Measurements from ENCODE around the gene NUBP1. TPM values are rescaled to one million over a fixed set of nuclear protein-coding genes. Genes with fewer than 3 reads are reported as not detected.
A peak's percentile ranks its signal among the peaks of the same experiment; 100 is the strongest.
"Not testable (repeated sequence)": the region's sequence is repeated elsewhere in the genome, so short reads cannot be mapped to it uniquely, and the experiment has no call there.

NUBP1 gene
- total RNA-seq, 1 experiment from 2014 or later = 17.3 TPM

DNA sequence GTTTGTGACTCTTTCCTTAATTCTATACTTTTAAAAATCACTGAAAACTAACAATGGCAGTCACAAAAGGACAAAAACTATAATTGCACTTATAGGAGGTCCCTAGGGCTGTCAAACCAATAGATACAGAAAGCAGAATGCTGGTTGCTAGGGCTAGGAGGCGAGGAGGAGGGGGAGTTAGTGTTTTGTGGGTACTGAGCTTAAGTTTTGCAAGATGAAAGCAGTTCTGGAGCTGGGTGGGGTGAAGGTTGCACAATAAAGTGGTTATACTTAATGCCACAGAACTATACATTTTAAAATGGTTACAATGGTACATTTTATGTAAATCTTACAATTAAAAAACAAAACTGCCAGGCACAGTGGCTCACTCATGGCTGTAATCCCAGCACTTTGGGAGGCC is 27.3 kb downstream of the NUBP1 start:
- TF ChIP-seq, protein P1, sequence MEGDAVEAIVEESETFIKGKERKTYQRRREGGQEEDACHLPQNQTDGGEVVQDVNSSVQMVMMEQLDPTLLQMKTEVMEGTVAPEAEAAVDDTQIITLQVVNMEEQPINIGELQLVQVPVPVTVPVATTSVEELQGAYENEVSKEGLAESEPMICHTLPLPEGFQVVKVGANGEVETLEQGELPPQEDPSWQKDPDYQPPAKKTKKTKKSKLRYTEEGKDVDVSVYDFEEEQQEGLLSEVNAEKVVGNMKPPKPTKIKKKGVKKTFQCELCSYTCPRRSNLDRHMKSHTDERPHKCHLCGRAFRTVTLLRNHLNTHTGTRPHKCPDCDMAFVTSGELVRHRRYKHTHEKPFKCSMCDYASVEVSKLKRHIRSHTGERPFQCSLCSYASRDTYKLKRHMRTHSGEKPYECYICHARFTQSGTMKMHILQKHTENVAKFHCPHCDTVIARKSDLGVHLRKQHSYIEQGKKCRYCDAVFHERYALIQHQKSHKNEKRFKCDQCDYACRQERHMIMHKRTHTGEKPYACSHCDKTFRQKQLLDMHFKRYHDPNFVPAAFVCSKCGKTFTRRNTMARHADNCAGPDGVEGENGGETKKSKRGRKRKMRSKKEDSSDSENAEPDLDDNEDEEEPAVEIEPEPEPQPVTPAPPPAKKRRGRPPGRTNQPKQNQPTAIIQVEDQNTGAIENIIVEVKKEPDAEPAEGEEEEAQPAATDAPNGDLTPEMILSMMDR (IDR thresholded peaks at IDR 0.05; ENCODE audit: unreplicated experiment) = no peak
- BruUV-seq (replicated peaks) = no TSS peak
- Mint-ChIP-seq H3K4me3 (ENCODE audit: unreplicated experiment) (no peak overlapping the region), H3K36me3 (ENCODE audit: insufficient read depth, unreplicated experiment) (peaks cover 5% of the 10 kb centered on the region), H3K27ac (ENCODE audit: low read depth, unreplicated experiment) (no peak overlapping the region), H3K27me3 (ENCODE audit: insufficient read depth, unreplicated experiment) (no peaks in the 10 kb centered on the region), H3K4me1 (ENCODE audit: insufficient read depth, unreplicated experiment) (peaks cover 10% of the 10 kb centered on the region), H3K9me3 (ENCODE audit: unreplicated experiment) (no peaks in the 10 kb centered on the region)
- ChIA-PET CTCF (interaction anchor here (0.6 to 2.2 kb wide), 6 partner anchors 16 to 1552 kb away, joined by 3 to 4 read pairs (median 4); no protein-coding TSS in a partner anchor), POLR2A (interaction anchor here (1.0 kb wide), 1 partner anchor 9 kb away, joined by 4 read pairs; no protein-coding TSS in a partner anchor)
- DNase-seq (ENCODE audit: unreplicated experiment) = peak; percentile 51
- intact Hi-C loops (cut with micrococcal nuclease) = no loop called here

- Mint-ChIP-seq H3K27ac (ENCODE audit: low read depth, unreplicated experiment) (no peak overlapping the region), H3K36me3 (ENCODE audit: insufficient read depth, unreplicated experiment) (no peaks in the 10 kb centered on the region), H3K27me3 (ENCODE audit: insufficient read depth, unreplicated experiment) (peaks cover 20% of the 10 kb centered on the region), H3K9me3 (ENCODE audit: unreplicated experiment) (no peaks in the 10 kb centered on the region), H3K4me1 (ENCODE audit: insufficient read depth, unreplicated experiment) (peaks cover 4% of the 10 kb centered on the region), H3K4me3 (ENCODE audit: unreplicated experiment) (no peak overlapping the region)
- no TSS peak for BruUV-seq (replicated peaks)
- CTCF ChIA-PET = no interaction called here
- POLR2A ChIA-PET = no interaction called here
- intact Hi-C loops (cut with micrococcal nuclease) = no loop called here
- no peak for DNase-seq (ENCODE audit: unreplicated experiment)
- TF ChIP-seq, protein P1 (IDR thresholded peaks at IDR 0.05; ENCODE audit: unreplicated experiment) = no peak
Observed at GRCh38 chr16:10776280-10776679, 32.6 kb downstream of the NUBP1 start.

- H3K4me1 Mint-ChIP-seq (ENCODE audit: insufficient read depth, unreplicated experiment); intact Hi-C loops (cut with micrococcal nuclease); H3K4me3 Mint-ChIP-seq (ENCODE audit: unreplicated experiment); H3K27ac Mint-ChIP-seq (ENCODE audit: low read depth, unreplicated experiment); H3K36me3 Mint-ChIP-seq (ENCODE audit: insufficient read depth, unreplicated experiment); POLR2A ChIA-PET; BruUV-seq (replicated peaks); CTCF ChIA-PET; DNase-seq (ENCODE audit: unreplicated experiment); H3K9me3 Mint-ChIP-seq (ENCODE audit: unreplicated experiment): not testable (repeated sequence)
- peaks cover 24% of the 10 kb centered on the region for H3K27me3 Mint-ChIP-seq (ENCODE audit: insufficient read depth, unreplicated experiment)
Observed at GRCh38 chr16:10776923-10777322, 33.3 kb downstream of the NUBP1 start.

GRCh38 chr16:10777356-10777755 is 33.7 kb downstream of the NUBP1 start:
- H3K4me1 Mint-ChIP-seq (ENCODE audit: insufficient read depth, unreplicated experiment) = peaks cover 4% of the 10 kb centered on the region
- intact Hi-C loops (cut with micrococcal nuclease) = no loop called here
- H3K27ac Mint-ChIP-seq (ENCODE audit: low read depth, unreplicated experiment) = no peak overlapping the region
- peaks cover 29% of the 10 kb centered on the region for H3K27me3 Mint-ChIP-seq (ENCODE audit: insufficient read depth, unreplicated experiment)
- TF ChIP-seq, protein P1 (IDR thresholded peaks at IDR 0.05; ENCODE audit: unreplicated experiment) = no peak
- no peaks in the 10 kb centered on the region for H3K36me3 Mint-ChIP-seq (ENCODE audit: insufficient read depth, unreplicated experiment)
- CTCF ChIA-PET = no interaction called here
- DNase-seq (ENCODE audit: unreplicated experiment) = no peak
- no TSS peak for BruUV-seq (replicated peaks)
- POLR2A ChIA-PET = no interaction called here
- H3K4me3 Mint-ChIP-seq (ENCODE audit: unreplicated experiment) = no peak overlapping the region
- no peaks in the 10 kb centered on the region for H3K9me3 Mint-ChIP-seq (ENCODE audit: unreplicated experiment)

GRCh38 chr16:10779908-10780307 is 36.3 kb downstream of the NUBP1 start:
- H3K27me3 Mint-ChIP-seq (ENCODE audit: insufficient read depth, unreplicated experiment) = peaks cover 34% of the 10 kb centered on the region
- H3K36me3 Mint-ChIP-seq (ENCODE audit: insufficient read depth, unreplicated experiment); BruUV-seq (replicated peaks); H3K27ac Mint-ChIP-seq (ENCODE audit: low read depth, unreplicated experiment); H3K4me3 Mint-ChIP-seq (ENCODE audit: unreplicated experiment); H3K4me1 Mint-ChIP-seq (ENCODE audit: insufficient read depth, unreplicated experiment); DNase-seq (ENCODE audit: unreplicated experiment); intact Hi-C loops (cut with micrococcal nuclease); H3K9me3 Mint-ChIP-seq (ENCODE audit: unreplicated experiment): not testable (repeated sequence)
- CTCF ChIA-PET = interaction anchor here (0.8 kb wide), 1 partner anchor 142 kb away, joined by 3 read pairs; no protein-coding TSS in a partner anchor
- POLR2A ChIA-PET = interaction anchor here (1.0 kb wide), 1 partner anchor 9 kb away, joined by 4 read pairs; no protein-coding TSS in a partner anchor

Data from MCF 10A (cell line).